Measurements from ENCODE around the gene IRS4.

- TF ChIP-seq CTCF (IDR thresholded peaks at IDR 0.05) = no peak
- TF ChIP-seq EZH2 (IDR thresholded peaks at IDR 0.05) = no peak
Observed at GRCh38 chrX:108734426-108734825, 1.9 kb downstream of the IRS4 start.
